H1 (cell line): ENCODE measurements around the gene PDZRN4. TPM values are rescaled to one million over a fixed set of nuclear protein-coding genes. Genes with fewer than 3 reads are reported as not detected.

Experiments
- CTCF ChIA-PET: fragments of 300-600 bp; sonication (Branson Sonifier 250); formaldehyde crosslinking; loops from one replicate; lab custom pipeline; 2021; ENCODE audit not compliant: partially characterized antibody; lab: Charles Lee
- POLR2A ChIA-PET: fragments of 300-600 bp; sonication (Branson Sonifier 250); formaldehyde crosslinking; loops from one replicate; lab custom pipeline; 2021; ENCODE audit warnings: inconsistent platforms; ENCODE audit not compliant: partially characterized antibody; lab: Charles Lee
- DNase-seq, 2 experiments: peaks; one replicate each; pipeline versions ENCODE4 v3.0.0 to v3.0.0-alpha.2; 2010 to 2022; ENCODE audit warnings: low spot score in 2 of 2, low read depth in 1 of 2, mixed read lengths in 1 of 2
- FAIRE-seq: peaks from 2 replicates; lab custom pipeline; 2011; peaks lifted over from hg19 to GRCh38; lab: Jason Lieb, UNC
- H2AFZ ChIP-seq: 2 replicates; pipeline ENCODE4 v1.8.1; 2012; ENCODE audit warnings: low read length, inconsistent platforms
- H2AK5ac ChIP-seq: 2 replicates; pipeline ENCODE4 v1.6.1; 2013; ENCODE audit warnings: low read depth, low read length
- H2BK120ac ChIP-seq: replicated peaks from 2 replicates; pipeline ENCODE3; 2013; ENCODE audit warnings: low read depth, low read length, inconsistent platforms
- H2BK12ac ChIP-seq: 2 replicates; pipeline ENCODE4 v1.6.1; 2013; ENCODE audit warnings: low read depth, low read length
- H2BK15ac ChIP-seq: 2 replicates; pipeline ENCODE4 v1.6.1; 2013; ENCODE audit warnings: low read length
- H2BK20ac ChIP-seq: 2 replicates; pipeline ENCODE4 v1.6.1; 2013; ENCODE audit warnings: low read length
- H2BK5ac ChIP-seq: 2 replicates; pipeline ENCODE4 v1.6.1; 2013; ENCODE audit warnings: low read depth, low read length
- H3K14ac ChIP-seq: 2 replicates; pipeline ENCODE4 v1.6.1; 2013; ENCODE audit warnings: inconsistent platforms; ENCODE audit not compliant: insufficient read length
- H3K18ac ChIP-seq: 2 replicates; pipeline ENCODE4 v1.6.1; 2013; ENCODE audit warnings: low read length; ENCODE audit errors: extremely low read depth
- H3K23ac ChIP-seq: 2 replicates; pipeline ENCODE4 v1.6.1; 2013; ENCODE audit warnings: inconsistent platforms; ENCODE audit not compliant: insufficient read length
- H3K23me2 ChIP-seq: 2 replicates; pipeline ENCODE4 v1.6.1; 2013; ENCODE audit warnings: low read depth, low read length
- H3K27ac ChIP-seq: 2 replicates; pipeline ENCODE4 v1.6.1; 2011; ENCODE audit warnings: low read depth, low read length, inconsistent platforms
- H3K27me3 ChIP-seq, 4 experiments: replicated peaks in 1 of 4; 1 replicate in 1 of 4; 2 replicates in 3 of 4; pipeline versions ENCODE4 v1.6.1 to v1.8.1; 2011 to 2013; ENCODE audit warnings: low read length in 3 of 4, mild to moderate bottlenecking in 3 of 4, inconsistent platforms in 2 of 4, mixed read lengths in 2 of 4, moderate library complexity in 1 of 4; ENCODE audit not compliant: control insufficient read depth in 3 of 4, insufficient read depth in 3 of 4; ENCODE audit errors: extremely low read depth in 1 of 4
- H3K36me3 ChIP-seq, 4 experiments: 2 replicates each; pipeline versions ENCODE4 v1.6.1 to v1.8.1; 2011 to 2013; ENCODE audit warnings: mild to moderate bottlenecking in 4 of 4, low read length in 3 of 4, moderate library complexity in 2 of 4, control low read depth in 1 of 4, inconsistent platforms in 1 of 4; ENCODE audit not compliant: insufficient read depth in 4 of 4, control insufficient read depth in 2 of 4
- H3K4ac ChIP-seq: replicated peaks from 2 replicates; pipeline ENCODE3; 2013; ENCODE audit warnings: low read length, low read depth, mixed read lengths, inconsistent platforms; ENCODE audit not compliant: insufficient read length
- H3K4me1 ChIP-seq, 4 experiments: replicated peaks in 1 of 4; 1 replicate in 1 of 4; 2 replicates in 3 of 4; pipeline versions ENCODE4 v1.6.1 to v1.8.1; 2011 to 2013; ENCODE audit warnings: low read length in 3 of 4, inconsistent platforms in 2 of 4, mixed read lengths in 1 of 4; ENCODE audit not compliant: insufficient read depth in 4 of 4, control insufficient read depth in 3 of 4
- H3K4me2 ChIP-seq, 2 experiments: 2 replicates each; pipeline versions ENCODE4 v1.6.1 to v1.8.1; 2011 to 2013; ENCODE audit warnings: low read depth in 2 of 2, low read length in 2 of 2, control low read depth in 1 of 2, inconsistent platforms in 1 of 2, mild to moderate bottlenecking in 1 of 2; ENCODE audit not compliant: insufficient read depth in 1 of 2
- H3K4me3 ChIP-seq, 4 experiments: fragments of 200-600, 300-600 bp in 1 of 4; sonication (generic), shearing (Covaris generic), sonication (Bioruptor Twin) in 1 of 4; 2 replicates each; pipeline versions ENCODE4 v1.5.1 to v1.8.1; 2011 to 2016; ENCODE audit warnings: low read length in 4 of 4, low read depth in 3 of 4, control low read depth in 2 of 4, inconsistent platforms in 2 of 4, mild to moderate bottlenecking in 2 of 4, mixed read lengths in 1 of 4, moderate library complexity in 1 of 4; ENCODE audit not compliant: insufficient read depth in 2 of 4; ENCODE audit errors: extremely low read depth in 1 of 4
- H3K56ac ChIP-seq: replicated peaks from 2 replicates; pipeline ENCODE3; 2013; ENCODE audit warnings: low read depth, mild to moderate bottlenecking, mixed read lengths, low read length, inconsistent platforms; ENCODE audit not compliant: insufficient read length
- H3K79me1 ChIP-seq: 2 replicates; pipeline ENCODE4 v1.6.1; 2013; ENCODE audit warnings: low read depth, low read length, control low read depth
- H3K79me2 ChIP-seq, 2 experiments: 2 replicates each; pipeline versions ENCODE4 v1.6.1 to v1.8.1; 2012 to 2013; ENCODE audit warnings: low read length in 2 of 2, mild to moderate bottlenecking in 2 of 2, inconsistent platforms in 1 of 2; ENCODE audit not compliant: insufficient read depth in 2 of 2, control insufficient read depth in 1 of 2
- H3K9ac ChIP-seq, 4 experiments: replicated peaks in 1 of 4; 1 replicate in 1 of 4; 2 replicates in 3 of 4; pipeline versions ENCODE4 v1.6.1 to v1.8.1; 2011 to 2013; ENCODE audit warnings: low read depth in 3 of 4, low read length in 3 of 4, control low read depth in 2 of 4, mild to moderate bottlenecking in 2 of 4, moderate library complexity in 2 of 4, inconsistent platforms in 1 of 4; ENCODE audit errors: extremely low read depth in 1 of 4
- H3K9me3 ChIP-seq, 2 experiments: 2 replicates each; pipeline versions ENCODE4 v1.6.1 to v1.8.1; 2012 to 2013; ENCODE audit warnings: mild to moderate bottlenecking in 2 of 2, moderate library complexity in 2 of 2, control low read depth in 1 of 2, inconsistent platforms in 1 of 2, low read depth in 1 of 2, low read length in 1 of 2, mixed read lengths in 1 of 2; ENCODE audit not compliant: insufficient read depth in 2 of 2
- H4K20me1 ChIP-seq, 2 experiments: replicated peaks in 1 of 2; 2 replicates each; pipeline versions ENCODE3 to v1.8.1; 2011 to 2013; ENCODE audit warnings: inconsistent platforms in 2 of 2, low read length in 2 of 2, mild to moderate bottlenecking in 1 of 2; ENCODE audit not compliant: insufficient read depth in 2 of 2, control insufficient read depth in 1 of 2
- H4K5ac ChIP-seq: 2 replicates; pipeline ENCODE4 v1.6.1; 2013; ENCODE audit warnings: low read length, low read depth, mixed read lengths, inconsistent platforms; ENCODE audit not compliant: insufficient read length
- H4K8ac ChIP-seq: 2 replicates; pipeline ENCODE4 v1.8.0; 2013; ENCODE audit warnings: mild to moderate bottlenecking, moderate library complexity, low read length, inconsistent platforms; ENCODE audit not compliant: insufficient read depth; ENCODE audit errors: extremely low read depth
- H4K91ac ChIP-seq: replicated peaks from 2 replicates; pipeline ENCODE3; 2013; ENCODE audit warnings: low read length, mixed read lengths, inconsistent platforms; ENCODE audit not compliant: insufficient read length
- CHD1 ChIP-seq: IDR thresholded peaks from 2 replicates; pipeline ENCODE4 v1.6.1; 2012; ENCODE audit warnings: low read depth, low read length, improper control_type of control experiment
- CTCF ChIP-seq, 3 experiments: IDR thresholded peaks; 1 replicate in 2 of 3; 2 replicates in 1 of 3; pipeline versions ENCODE4 v1.5.1 to v1.6.1; 2011; ENCODE audit warnings: low read length in 3 of 3, mild to moderate bottlenecking in 3 of 3, inconsistent platforms in 2 of 3, low read depth in 1 of 3, moderate library complexity in 1 of 3; ENCODE audit not compliant: insufficient read depth in 1 of 3; ENCODE audit errors: control extremely low read depth in 1 of 3
- E2F6 ChIP-seq: IDR thresholded peaks from 2 replicates; pipeline ENCODE4 v1.6.1; 2012; ENCODE audit warnings: inconsistent platforms
- KDM4A ChIP-seq: IDR thresholded peaks from one replicate; pipeline ENCODE4 v1.7.1; 2012; ENCODE audit warnings: low read depth, mild to moderate bottlenecking, moderate library complexity, low read length, inconsistent platforms; ENCODE audit not compliant: severe bottlenecking
- PHF8 ChIP-seq: fragments of 200-600 bp; sonication (generic); conservative IDR thresholded peaks from 2 replicates; pipeline ENCODE4 v1.7.1; 2012; ENCODE audit warnings: low read depth, mild to moderate bottlenecking, inconsistent platforms, low read length, moderate library complexity
- POLR2AphosphoS5 ChIP-seq: IDR thresholded peaks from 2 replicates; pipeline ENCODE4 v1.6.1; 2011; ENCODE audit warnings: low read depth, low read length
- RAD21 ChIP-seq, 2 experiments: IDR thresholded peaks in 1 of 2; conservative IDR thresholded peaks in 1 of 2; 2 replicates each; pipeline ENCODE4 v1.6.1; 2011; ENCODE audit warnings: low read depth in 2 of 2, low read length in 2 of 2, improper control_type of control experiment in 1 of 2, inconsistent platforms in 1 of 2, mild to moderate bottlenecking in 1 of 2, moderate library complexity in 1 of 2
- SAP30 ChIP-seq: fragments of 300-600 bp; sonication (generic); IDR thresholded peaks from 2 replicates; pipeline ENCODE4 v1.7.1; 2012; ENCODE audit warnings: low read length, moderate library complexity, mild to moderate bottlenecking, inconsistent platforms; ENCODE audit not compliant: insufficient read depth, insufficient replicate concordance
- SP1 ChIP-seq: IDR thresholded peaks from 2 replicates; pipeline ENCODE4 v1.6.1; 2011; ENCODE audit warnings: low read depth, low read length
- WGBS, 2 experiments: shearing (Covaris generic) in 1 of 2; methylation state at CpG; one replicate each; pipeline versions ENCODE4 v1.1.6 to v1.1.7; 2013 to 2015; ENCODE audit warnings: low lambda C conversion rate in 2 of 2, mixed read lengths in 2 of 2, inconsistent platforms in 1 of 2, low coverage in 1 of 2, missing lambda C conversion rate in 1 of 2; ENCODE audit not compliant: insufficient replicate concordance in 2 of 2, insufficient coverage in 1 of 2, insufficient read length in 1 of 2; ENCODE audit errors: extremely low coverage in 1 of 2, missing lambda C conversion rate in 1 of 2; 5-methylcytosine and 5-hydroxymethylcytosine counted together
- polyA plus RNA-seq, 7 experiments: library from polyadenylated mRNA; depleted of rRNA in 3 of 7; stranded (reverse) in 5 of 7; unstranded in 2 of 7; fragments of >200 nt in 5 of 7; fragments of 200-250 nt in 2 of 7; gene quantifications; 1 replicate in 5 of 7; 2 replicates in 1 of 7; 4 replicates in 1 of 7; pipeline versions ENCODE4 v1.2.1 to v1.2.3, GENCODE V29; 2011 to 2013; ENCODE audit warnings: missing spikeins in 2 of 7, mixed read lengths in 2 of 7
- total RNA-seq: library from RNA; stranded (reverse); fragmentation: NEBNext Ultra II Directional; extraction: Animal tissue kit (Norgen Biotek cat#: 25700); gene quantifications from 2 replicates; pipeline ENCODE4 v1.2.1, GENCODE V29; 2021

Gene PDZRN4
- total and polyA plus RNA-seq, 2 of the 8 experiments (the other 6 are each of a cell fraction or from before 2014, with no cell fraction given), result not detected

GRCh38 chr12:41497409-41497808, 309.3 kb downstream of the PDZRN4 start:
- Histone ChIP-seq H3K14ac (no peak overlapping the region), H4K20me1 (no peaks in the 10 kb centered on the region), H3K4me1 (no peaks in the 10 kb centered on the region), H3K4me2 (no peak overlapping the region), H3K79me2 (no peaks in the 10 kb centered on the region), H4K5ac (no peak overlapping the region), H3K23ac (no peak overlapping the region), H4K8ac (no peak overlapping the region), H2AK5ac (no peak overlapping the region), H3K4ac (no peak overlapping the region), H3K9ac (no peak overlapping the region), H3K56ac (no peak overlapping the region), H3K36me3 (no peaks in the 10 kb centered on the region), H2BK120ac (no peak overlapping the region), H4K91ac (no peak overlapping the region), H3K79me1 (no peaks in the 10 kb centered on the region), H2BK5ac (no peak overlapping the region), H2BK15ac (no peak overlapping the region), H2BK20ac (no peak overlapping the region), H3K4me3 (no peak overlapping the region), H3K27ac (no peak overlapping the region), H3K23me2 (no peaks in the 10 kb centered on the region; the same call in 1 of the 2 replicates), H2BK12ac (no peak overlapping the region), H2AFZ (no peak overlapping the region), H3K18ac (no peak overlapping the region), H3K27me3 (no peaks in the 10 kb centered on the region), H3K9me3 (no peaks in the 10 kb centered on the region)
- DNase-seq (no peak), FAIRE-seq (no peak)
- WGBS, 2 experiments, result 87% methylated on average over 2 of the region's 2 CpGs; no CpG with 5 or more reads in 1 of the 2 experiments
- ChIA-PET CTCF (no interaction called here), POLR2A (no interaction called here)
- TF ChIP-seq E2F6 (no peak), CHD1 (no peak), KDM4A (no peak), POLR2AphosphoS5 (no peak), SP1 (no peak), SAP30 (no peak), PHF8 (no peak), CTCF (IDR thresholded peaks at IDR 0.05; ENCODE audit: control extremely low read depth in 1 of 3, insufficient read depth in 1 of 3, low read depth in 1 of 3, low read length in 3 of 3) (no peak), RAD21 (IDR thresholded peaks at IDR 0.05 in 1 of 2, conservative IDR thresholded peaks at IDR 0.05 in 1 of 2; ENCODE audit: low read depth in 2 of 2, low read length in 2 of 2) (no peak)
